Endothelial cell of umbilical vein (primary cell): ENCODE results near the gene SLC5A10.

ENCODE experiments used
- CTCF ChIP-seq, 2 donors: IDR thresholded peaks; 1 replicate in 1 of 2; 2 replicates in 1 of 2; pipeline ENCODE4 v1.5.1; 2011; ENCODE audit warnings: low read length in 2 of 2, mild to moderate bottlenecking in 2 of 2, moderate library complexity in 2 of 2, control low read depth in 1 of 2, inconsistent platforms in 1 of 2, low read depth in 1 of 2; ENCODE audit not compliant: insufficient read depth in 1 of 2; ENCODE audit errors: extremely low read depth in 1 of 2
- EZH2 ChIP-seq: IDR thresholded peaks from 2 replicates; pipeline ENCODE4 v1.6.1; 2012; ENCODE audit warnings: borderline replicate concordance, low read depth, mild to moderate bottlenecking, moderate library complexity, low read length, inconsistent platforms; ENCODE audit not compliant: severe bottlenecking
- POLR2A ChIP-seq: IDR thresholded peaks from 2 replicates; pipeline ENCODE4 v1.6.1; 2012; ENCODE audit warnings: low read depth, mild to moderate bottlenecking, control low read depth, low read length

GRCh38 chr17:19013226-19013625, 61.3 kb downstream of the SLC5A10 start:
- TF ChIP-seq CTCF (IDR thresholded peaks at IDR 0.05; ENCODE audit: extremely low read depth in 1 of 2, insufficient read depth in 1 of 2, low read depth in 1 of 2, low read length in 2 of 2) (no peak), POLR2A (no peak), EZH2 (no peak)
